K562 (cell line): ENCODE measurements around the gene PIAS3. TPM values are rescaled to one million over a fixed set of nuclear protein-coding genes. Genes with fewer than 3 reads are reported as not detected.

Experiments
- ARID1B ChIP-seq: fragments of 450-650 bp; IDR thresholded peaks from 2 replicates; pipeline ENCODE4 v1.6.1; 2016; ENCODE audit warnings: antibody characterized with exemption, mild to moderate bottlenecking, inconsistent platforms
- C11orf30 ChIP-seq: fragments of 450-650 bp; IDR thresholded peaks from 2 replicates; pipeline ENCODE4 v1.6.1; 2016; ENCODE audit warnings: low read depth, mild to moderate bottlenecking
- CBFA2T2 ChIP-seq: fragments of 450-650 bp; conservative IDR thresholded peaks from 2 replicates; pipeline ENCODE4 v1.6.1; 2017; ENCODE audit warnings: mild to moderate bottlenecking
- DDX20 ChIP-seq: fragments of 450-650 bp; IDR thresholded peaks from 2 replicates; pipeline ENCODE4 v1.6.1; 2016; ENCODE audit warnings: missing genetic modification characterization, low read depth, mild to moderate bottlenecking, missing compliant biosample characterization, moderate library complexity
- HDGF ChIP-seq: fragments of 450-650 bp; IDR thresholded peaks from 2 replicates; pipeline ENCODE4 v1.6.1; 2016
- KAT7 ChIP-seq: sonication (generic); formaldehyde crosslinking; IDR thresholded peaks from 2 replicates; pipeline ENCODE4 v1.8.0; 2022; ENCODE audit warnings: missing genetic modification reagents, mild to moderate bottlenecking, borderline replicate concordance
- KLF1 ChIP-seq: fragments of 450-650 bp; IDR thresholded peaks from 2 replicates; pipeline ENCODE4 v1.6.1; 2016; ENCODE audit warnings: missing genetic modification characterization, missing compliant biosample characterization
- MYNN ChIP-seq, 2 experiments: sonication (generic); formaldehyde crosslinking in 1 of 2; IDR thresholded peaks; 2 replicates each; pipeline versions ENCODE4 v1.5.0 to v1.6.1; 2016 to 2020; ENCODE audit warnings: antibody characterized with exemption in 1 of 2, missing genetic modification reagents in 1 of 2
- NFRKB ChIP-seq: fragments of 450-650 bp; IDR thresholded peaks from 2 replicates; pipeline ENCODE4 v1.6.1; 2016; ENCODE audit warnings: low read depth
- PHF8 ChIP-seq: fragments of 200-600 bp; sonication (generic); IDR thresholded peaks from 2 replicates; pipeline ENCODE4 v1.6.1; 2012; ENCODE audit warnings: mixed run types, mild to moderate bottlenecking, inconsistent platforms, low read length, moderate library complexity, borderline replicate concordance
- POLR2A ChIP-seq: fragments of 450-650 bp; conservative IDR thresholded peaks from 2 replicates; pipeline ENCODE4 v1.6.1; 2016
- POU5F1 ChIP-seq: fragments of 150-350 bp; IDR thresholded peaks from 2 replicates; pipeline ENCODE4 v1.6.1; 2014; ENCODE audit warnings: borderline replicate concordance, low read length, low read depth, mild to moderate bottlenecking; ENCODE audit not compliant: partially characterized antibody
- PRPF4 ChIP-seq: fragments of 200-400 bp; formaldehyde crosslinking; IDR thresholded peaks from one replicate; pipeline ENCODE4 v1.6.1; 2017; ENCODE audit warnings: low read length, low read depth, mild to moderate bottlenecking; ENCODE audit not compliant: insufficient read depth, poor library complexity, severe bottlenecking
- PYGO2 ChIP-seq: fragments of 450-650 bp; IDR thresholded peaks from 2 replicates; pipeline ENCODE4 v1.6.1; 2016; ENCODE audit warnings: mild to moderate bottlenecking, missing genetic modification characterization, moderate library complexity, missing compliant biosample characterization
- RBM34 ChIP-seq: fragments of 200-400 bp; formaldehyde crosslinking; IDR thresholded peaks from 2 replicates; pipeline ENCODE4 v1.6.1; 2018; ENCODE audit warnings: low read length, borderline replicate concordance; ENCODE audit not compliant: insufficient read depth
- RFX7 ChIP-seq: fragments of 250-450 bp; sonication (Bioruptor Pico); IDR thresholded peaks from 2 replicates; pipeline ENCODE4 v1.5.1; 2021; ENCODE audit warnings: mild to moderate bottlenecking
- RNF2 ChIP-seq: sonication (generic); IDR thresholded peaks from 2 replicates; pipeline ENCODE4 v1.6.1; 2016
- SMAD1 ChIP-seq: fragments of 150-350 bp; IDR thresholded peaks from 2 replicates; pipeline ENCODE4 v1.6.1; 2014; ENCODE audit warnings: low read length, low read depth; ENCODE audit not compliant: partially characterized antibody
- TAF7 ChIP-seq: fragments of 450-650 bp; IDR thresholded peaks from 2 replicates; pipeline ENCODE4 v1.6.1; 2016; ENCODE audit warnings: missing genetic modification characterization, missing compliant biosample characterization
- TCF7 ChIP-seq: sonication (generic); IDR thresholded peaks from 2 replicates; pipeline ENCODE4 v1.6.1; 2016; ENCODE audit warnings: antibody characterized with exemption, borderline replicate concordance
- TEAD4 ChIP-seq, 2 experiments: sonication (generic) in 1 of 2; formaldehyde crosslinking in 1 of 2; IDR thresholded peaks; 2 replicates each; pipeline versions ENCODE4 v1.6.1 to v1.8.0; 2012 to 2022; ENCODE audit warnings: borderline replicate concordance in 1 of 2, inconsistent platforms in 1 of 2, low read length in 1 of 2, mild to moderate bottlenecking in 1 of 2, missing genetic modification reagents in 1 of 2
- TFAM ChIP-seq: fragments of 250-450 bp; sonication (Bioruptor Pico); conservative IDR thresholded peaks from 2 replicates; pipeline ENCODE4 v1.5.0; 2021; ENCODE audit warnings: mild to moderate bottlenecking, moderate library complexity
- ZBED1 ChIP-seq: IDR thresholded peaks from 2 replicates; pipeline ENCODE4 v1.6.1; 2014
- ZNF140 ChIP-seq: fragments of 250-450 bp; sonication (Bioruptor Pico); IDR thresholded peaks from 2 replicates; pipeline ENCODE4 v1.8.0; 2021; ENCODE audit warnings: moderate library complexity, mild to moderate bottlenecking, inconsistent platforms
- ZNF408 ChIP-seq: fragments of 250-450 bp; sonication (Bioruptor Pico); IDR thresholded peaks from 2 replicates; pipeline ENCODE4 v1.4.0; 2020; ENCODE audit warnings: low read depth, mild to moderate bottlenecking, moderate library complexity
- polyA plus RNA-seq, 8 experiments: library from polyadenylated mRNA; depleted of rRNA in 4 of 8; stranded (reverse) in 5 of 8; unstranded in 3 of 8; fragments of >200 nt; fragmentation: Nextera tagmentation in 2 of 8; fragmentation: Illumina TruSeq in 1 of 8; extraction: Ambion mirVana in 2 of 8; extraction: Trizol in 1 of 8; gene quantifications; 2 replicates each; pipeline versions ENCODE4 v1.2.1 to v1.2.3, GENCODE V29; 2011 to 2014; ENCODE audit warnings: inconsistent platforms in 1 of 8, missing spikeins in 1 of 8
- total RNA-seq, 7 experiments: library from RNA; depleted of rRNA in 6 of 7; stranded (reverse); fragments of >200 nt in 6 of 7; fragmentation: Illumina TruSeq in 2 of 7; extraction: Trizol in 2 of 7; gene quantifications; 2 replicates each; pipeline versions ENCODE4 v1.2.1 to v1.2.3, GENCODE V29; 2011 to 2021; ENCODE audit warnings: low replicate concordance in 1 of 7
- TF ChIP-seq, protein P1 (sequence below): fragments of 450-650 bp; formaldehyde crosslinking; IDR thresholded peaks from 2 replicates; pipeline ENCODE4 v1.4.0; 2020; ENCODE audit warnings: mild to moderate bottlenecking, moderate library complexity
- TF ChIP-seq, protein P2 (sequence below): fragments of 250-450 bp; sonication (Bioruptor Pico); IDR thresholded peaks from 2 replicates; pipeline ENCODE4 v1.4.0; 2020; ENCODE audit warnings: mild to moderate bottlenecking, moderate library complexity

The PIAS3 gene
- total and polyA plus RNA-seq, 9 of the 15 experiments (the other 6 are each of a cell fraction or from before 2014, with no cell fraction given): 1.1 to 25.6 (median 7.9) TPM

DNA sequence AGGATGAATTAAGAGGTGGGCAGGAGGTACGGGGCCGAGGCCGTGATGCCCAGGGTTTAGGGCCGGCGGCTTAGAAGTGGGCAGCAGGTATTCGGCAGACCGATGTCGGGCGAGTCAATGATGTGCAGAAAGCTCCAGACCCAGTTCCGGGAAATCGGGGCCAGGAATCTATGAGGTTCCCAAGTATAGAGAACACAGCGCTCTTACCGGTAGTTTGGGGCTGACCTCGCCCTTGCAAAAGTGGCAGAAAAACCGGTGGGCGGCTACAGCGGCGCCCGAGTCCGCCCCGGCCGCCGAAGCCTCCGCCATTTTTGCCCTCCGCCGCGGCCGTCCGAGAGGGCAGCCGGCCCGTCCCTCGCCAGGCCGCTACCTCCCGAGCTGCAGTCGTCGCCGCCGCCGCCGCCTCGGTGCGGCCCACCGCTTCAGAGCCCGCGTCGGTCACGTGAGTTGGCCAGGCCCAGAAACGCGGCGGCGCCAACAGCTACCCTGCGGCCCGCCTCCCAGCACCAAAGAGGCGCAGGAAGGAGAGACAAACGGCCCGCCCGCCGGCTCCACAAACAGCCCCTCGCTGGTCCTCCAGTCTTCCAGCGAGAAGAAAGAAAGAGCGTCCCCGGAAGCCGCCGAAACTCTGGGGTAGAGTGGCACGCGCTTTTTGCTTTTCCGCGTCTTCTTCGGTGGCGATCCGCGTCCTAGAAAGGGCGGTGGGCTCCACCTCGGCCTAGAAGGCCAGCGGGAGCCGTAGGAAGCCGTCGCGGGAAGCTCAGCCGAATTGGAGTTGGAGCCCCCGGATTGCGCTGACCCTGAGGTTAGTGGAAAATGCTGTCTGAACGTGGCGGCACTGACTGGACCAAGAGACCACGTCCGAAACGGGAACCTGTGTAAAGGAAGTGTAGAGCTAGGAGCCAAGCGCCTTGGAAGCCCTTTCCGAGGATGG lies 35.0 kb downstream of the PIAS3 start, which contains the start of the genes POLR3C and RNF115 (continued):
- TF ChIP-seq DDX20 (tag) (no peak), TCF7 (peak; percentile 27; the same call in 1 of the 2 replicates), KAT7 (peak; percentile 90), PRPF4 (no peak), ARID1B (0 out of 2 replicates have a peak, but pooled peaks have one; percentile 23), ZNF140 (no peak), TFAM (CRISPR knock-in tag) (no peak), RBM34 (no peak), MYNN (IDR thresholded peaks at IDR 0.05) (no peak), MYNN (CRISPR knock-in tag; IDR thresholded peaks at IDR 0.05) (no peak), ZBED1 (peak; percentile 34; the same call in 1 of the 2 replicates), NFRKB (peak; percentile 86), HDGF (no peak), SMAD1 (peak; percentile 29), CBFA2T2 (peak; percentile 35), KLF1 (tag) (no peak), C11orf30 (peak; percentile 61; the same call in 1 of the 2 replicates), ZNF408 (CRISPR knock-in tag) (no peak), POU5F1 (no peak), POLR2A (peak; percentile 90), TAF7 (tag) (peak; percentile 91), RNF2 (peak; percentile 73), PYGO2 (tag) (no peak), TEAD4 (IDR thresholded peaks at IDR 0.05; ENCODE audit: low read length) (peak; percentile 10; the same call in 1 of the 2 replicates), TEAD4 (CRISPR knock-in tag; IDR thresholded peaks at IDR 0.05; ENCODE audit: borderline replicate concordance) (no peak), RFX7 (no peak), PHF8 (peak; percentile 88)
- TF ChIP-seq, protein P1, sequence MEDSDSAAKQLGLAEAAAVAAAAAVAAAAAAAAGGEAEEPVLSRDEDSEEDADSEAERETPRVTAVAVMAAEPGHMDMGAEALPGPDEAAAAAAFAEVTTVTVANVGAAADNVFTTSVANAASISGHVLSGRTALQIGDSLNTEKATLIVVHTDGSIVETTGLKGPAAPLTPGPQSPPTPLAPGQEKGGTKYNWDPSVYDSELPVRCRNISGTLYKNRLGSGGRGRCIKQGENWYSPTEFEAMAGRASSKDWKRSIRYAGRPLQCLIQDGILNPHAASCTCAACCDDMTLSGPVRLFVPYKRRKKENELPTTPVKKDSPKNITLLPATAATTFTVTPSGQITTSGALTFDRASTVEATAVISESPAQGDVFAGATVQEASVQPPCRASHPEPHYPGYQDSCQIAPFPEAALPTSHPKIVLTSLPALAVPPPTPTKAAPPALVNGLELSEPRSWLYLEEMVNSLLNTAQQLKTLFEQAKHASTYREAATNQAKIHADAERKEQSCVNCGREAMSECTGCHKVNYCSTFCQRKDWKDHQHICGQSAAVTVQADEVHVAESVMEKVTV (CRISPR knock-in tag): no peak
- TF ChIP-seq, protein P2, sequence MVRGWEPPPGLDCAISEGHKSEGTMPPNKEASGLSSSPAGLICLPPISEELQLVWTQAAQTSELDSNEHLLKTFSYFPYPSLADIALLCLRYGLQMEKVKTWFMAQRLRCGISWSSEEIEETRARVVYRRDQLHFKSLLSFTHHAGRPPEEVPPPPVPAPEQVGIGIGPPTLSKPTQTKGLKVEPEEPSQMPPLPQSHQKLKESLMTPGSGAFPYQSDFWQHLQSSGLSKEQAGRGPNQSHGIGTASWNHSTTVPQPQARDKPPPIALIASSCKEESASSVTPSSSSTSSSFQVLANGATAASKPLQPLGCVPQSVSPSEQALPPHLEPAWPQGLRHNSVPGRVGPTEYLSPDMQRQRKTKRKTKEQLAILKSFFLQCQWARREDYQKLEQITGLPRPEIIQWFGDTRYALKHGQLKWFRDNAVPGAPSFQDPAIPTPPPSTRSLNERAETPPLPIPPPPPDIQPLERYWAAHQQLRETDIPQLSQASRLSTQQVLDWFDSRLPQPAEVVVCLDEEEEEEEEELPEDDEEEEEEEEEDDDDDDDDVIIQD (CRISPR knock-in tag): no peak
